Posterior cingulate gyrus (tissue), 11 donors: ENCODE measurements around the gene PNPO.

Experiments used
- DNase-seq, 10 donors: peaks; one replicate each; pipeline versions ENCODE4 v3.0.0 to v3.0.0-alpha.2; 2020 to 2021; ENCODE audit warnings: mixed read lengths in 3 of 10
- intact Hi-C: fragments of 100-400 bp; cut with DNase I; formaldehyde crosslinking; loops from one replicate; pipeline ENCODE4 v1.15.1; 2023

Gene PNPO

GRCh38 chr17:47990962-47991731 is 49.8 kb downstream of the PNPO start:
- DNase-seq: peak in 1 of 10 donors; percentile 73
- intact Hi-C loops: no loop called here

DNA sequence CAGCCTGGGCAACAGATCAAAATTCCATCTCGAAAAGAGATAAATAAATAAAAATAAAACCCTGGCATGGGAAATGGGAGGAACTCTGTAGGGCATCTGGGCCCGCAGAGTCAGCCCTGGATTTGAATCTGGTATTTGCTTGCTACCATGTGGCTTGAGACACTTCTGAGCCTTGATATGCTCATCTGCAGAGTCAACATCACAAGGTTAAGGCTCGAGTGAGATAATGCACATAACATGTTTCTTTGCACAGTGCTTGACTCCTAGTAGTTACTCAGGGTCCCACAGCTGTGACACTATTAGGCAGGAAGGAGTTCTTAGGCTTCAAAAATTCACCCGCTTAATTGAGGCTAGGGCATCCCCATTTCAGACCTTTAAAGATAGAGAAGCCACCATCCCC is 50.8 kb downstream of the PNPO start:
- intact Hi-C loops: no loop called here
- DNase-seq: peak in 1 of 10 donors; percentile 24

- intact Hi-C loops: no loop called here
- peak in 1 of 10 donors; percentile 15 for DNase-seq
These were observed 51.7 kb downstream of the PNPO start for GRCh38 chr17:47993031-47993564.

- DNase-seq: peak in 1 of 10 donors; percentile 12
- intact Hi-C loops: no loop called here
These were observed 52.6 kb downstream of the PNPO start for GRCh38 chr17:47993964-47994363.

GRCh38 chr17:47994724-47995123 is 53.4 kb downstream of the PNPO start:
- DNase-seq: peak in 1 of 10 donors; percentile 36
- intact Hi-C loops: no loop called here

DNA sequence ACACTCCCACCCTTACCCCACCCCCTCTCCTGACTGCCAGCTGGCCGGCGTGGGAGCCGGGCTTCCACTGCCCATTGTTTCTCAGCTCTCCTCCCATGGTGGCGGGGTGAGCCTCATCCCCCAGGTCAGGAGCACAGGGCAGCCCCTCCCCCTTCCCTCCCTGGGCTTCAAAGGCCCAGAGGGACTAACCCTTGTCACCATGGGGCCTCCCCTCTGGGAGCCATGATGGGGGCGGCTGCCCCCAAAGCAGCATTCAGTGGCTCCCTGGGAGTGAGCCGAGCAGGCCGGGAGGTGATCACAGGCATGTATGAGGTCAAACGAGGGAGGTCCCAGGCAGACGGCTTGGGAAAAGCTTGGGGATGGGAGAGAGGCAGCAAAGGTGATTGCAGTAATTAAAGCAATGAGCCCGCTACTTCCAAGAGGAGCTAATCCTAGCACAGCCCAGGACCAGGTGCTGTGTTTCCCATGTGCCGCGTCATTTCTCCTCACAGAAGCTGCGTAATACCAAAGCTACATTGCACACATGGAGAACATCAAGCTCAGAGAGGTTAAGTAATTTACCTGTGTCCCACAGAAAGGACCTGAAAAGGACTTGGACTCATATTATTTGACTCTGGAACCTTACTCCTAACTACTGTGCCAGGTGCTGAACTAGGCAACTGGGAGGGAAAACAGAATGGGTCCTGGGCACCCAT is 54.0 kb downstream of the PNPO start:
- intact Hi-C loops: no loop called here
- DNase-seq: peak in 1 of 10 donors; percentile 67

DNA sequence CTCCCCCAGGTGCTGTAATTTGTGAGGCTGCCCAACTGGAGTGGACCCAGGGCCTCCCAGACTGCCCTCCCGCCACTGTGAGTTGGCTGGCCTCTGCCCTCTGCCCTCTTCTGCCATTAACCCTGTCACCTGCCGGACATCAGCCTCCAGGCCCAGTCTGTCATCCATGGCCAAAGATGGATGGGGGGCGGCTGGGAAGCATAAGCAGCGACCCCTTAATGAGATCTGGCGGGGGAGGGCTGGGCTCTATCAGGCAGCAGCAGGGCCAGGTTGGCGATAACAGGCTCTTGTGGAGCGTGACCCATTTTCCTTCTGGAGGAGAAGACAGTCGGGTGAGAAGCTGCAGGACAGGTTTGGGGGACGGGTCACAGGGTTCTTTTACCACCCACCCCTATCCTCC is 54.8 kb downstream of the PNPO start:
- peak in 1 of 10 donors; percentile 63 for DNase-seq
- intact Hi-C loops: no loop called here

GRCh38 chr17:47997586-47997985 is 56.2 kb downstream of the PNPO start:
- DNase-seq: peak in 1 of 10 donors; percentile 18
- intact Hi-C loops: no loop called here

DNA sequence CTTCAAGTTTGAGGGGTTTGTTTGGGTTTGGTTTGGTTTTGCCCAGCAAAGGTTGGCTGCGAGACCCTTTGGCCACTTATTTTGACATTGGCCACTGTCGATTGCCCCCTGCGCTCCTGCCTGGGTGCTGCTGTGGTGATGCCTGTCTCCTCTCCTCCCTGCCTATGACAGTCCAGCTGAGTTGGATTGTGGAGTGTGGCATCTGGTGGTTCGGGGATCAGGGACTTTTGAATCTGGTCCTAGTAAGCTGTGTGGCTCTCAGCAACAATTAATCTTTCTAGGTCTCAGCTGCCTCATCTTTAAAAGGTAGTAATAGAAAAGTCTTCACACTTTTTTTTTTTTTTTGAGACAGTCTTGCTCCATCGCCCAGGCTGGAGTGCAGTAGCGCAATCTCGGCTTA is 56.7 kb downstream of the PNPO start:
- DNase-seq: peak in 1 of 10 donors; percentile 34
- intact Hi-C loops: loop anchor here (2.0 kb wide), 1 partner anchor 53 kb away; no protein-coding TSS in a partner anchor
